ENCODE results near the gene MYL5.
"Not testable (repeated sequence)": the region's sequence is repeated elsewhere in the genome, so short reads cannot be mapped to it uniquely, and the experiment has no call there.

The MYL5 gene

GRCh38 chr4:684623-685327 is 10.4 kb downstream of the MYL5 start:
- DNase-seq (ENCODE audit: low read depth): no peak

GRCh38 chr4:685679-686412 is 11.5 kb downstream of the MYL5 start:
- no peak for DNase-seq (ENCODE audit: low read depth)

- no peak for DNase-seq (ENCODE audit: low read depth)
Measured at GRCh38 chr4:686413-687040, 12.2 kb downstream of the MYL5 start.

- no peak for DNase-seq (ENCODE audit: low read depth)
Measured at GRCh38 chr4:687048-687970, 13.0 kb downstream of the MYL5 start.

GRCh38 chr4:687971-688853 is 13.9 kb downstream of the MYL5 start:
- DNase-seq (ENCODE audit: low read depth): no peak

GRCh38 chr4:688854-689681 is 14.7 kb downstream of the MYL5 start, which contains the start of gene SLC49A3:
Gene SLC49A3, minus strand, starts transcription at chr4:689151. Its CDS starts 24 bp downstream, at chr4:689127.
- DNase-seq (ENCODE audit: low read depth): no peak

- no peak for DNase-seq (ENCODE audit: low read depth)
Measured at GRCh38 chr4:689723-690122, 15.4 kb downstream of the MYL5 start.

GRCh38 chr4:692771-693554 is 18.6 kb downstream of the MYL5 start:
- DNase-seq (ENCODE audit: low read depth): no peak

- DNase-seq (ENCODE audit: low read depth): not testable (repeated sequence)
Measured at GRCh38 chr4:694341-694940, 20.1 kb downstream of the MYL5 start.

- no peak for DNase-seq (ENCODE audit: low read depth)
Measured at GRCh38 chr4:699816-700580, 25.7 kb downstream of the MYL5 start.

GRCh38 chr4:700587-701264 is 26.4 kb downstream of the MYL5 start:
- no peak for DNase-seq (ENCODE audit: low read depth)

GRCh38 chr4:702618-703048 is 28.3 kb downstream of the MYL5 start:
- DNase-seq (ENCODE audit: low read depth): no peak

- DNase-seq (ENCODE audit: low read depth): no peak
Measured at GRCh38 chr4:703336-704197, 29.2 kb downstream of the MYL5 start.

- DNase-seq (ENCODE audit: low read depth): no peak
Measured at GRCh38 chr4:704198-704891, 30.0 kb downstream of the MYL5 start.

- DNase-seq (ENCODE audit: low read depth): no peak
Measured at GRCh38 chr4:704971-705277, 30.6 kb downstream of the MYL5 start.
